Right kidney (tissue), 1 donor: ENCODE data around the gene UBE4B.
"Not testable (repeated sequence)": the region's sequence is repeated elsewhere in the genome, so short reads cannot be mapped to it uniquely, and the experiment has no call there.

Experiments
- DNase-seq: peaks from one replicate; pipeline ENCODE4 v3.0.0-alpha.2; 2016

The UBE4B gene

DNA sequence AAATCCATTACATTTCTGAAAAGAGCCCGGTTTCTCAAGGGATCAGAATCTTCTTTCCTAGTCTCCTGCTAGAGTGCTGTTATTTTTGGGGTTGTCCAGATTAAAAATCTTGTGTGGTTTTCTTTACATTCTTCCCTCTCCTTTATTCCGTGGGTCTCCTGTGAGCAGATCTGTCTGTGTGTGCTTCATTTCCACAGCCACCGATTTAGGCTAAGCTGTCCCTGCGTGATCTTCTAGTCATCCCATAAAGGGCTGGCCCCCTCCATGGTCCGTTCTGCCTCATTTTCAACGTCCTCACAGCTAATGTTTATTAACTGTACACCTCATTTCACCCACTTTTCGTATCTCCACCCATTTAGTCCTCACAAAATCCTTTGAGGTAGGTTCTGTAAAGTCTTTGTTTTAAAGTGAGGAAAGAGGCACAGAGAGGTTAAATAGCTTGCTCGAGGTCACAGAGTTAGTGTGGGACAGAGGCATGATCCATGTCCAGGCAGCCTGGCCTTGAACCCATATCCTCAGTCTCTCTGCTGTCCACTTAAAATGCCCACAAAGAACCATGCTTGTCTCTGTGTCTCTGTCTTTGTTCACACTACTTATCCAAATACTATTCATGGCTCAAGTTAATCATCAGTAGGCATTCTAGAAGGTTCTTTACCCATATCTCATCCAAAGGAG lies 139.4 kb downstream of the UBE4B start:
- no peak for DNase-seq

DNA sequence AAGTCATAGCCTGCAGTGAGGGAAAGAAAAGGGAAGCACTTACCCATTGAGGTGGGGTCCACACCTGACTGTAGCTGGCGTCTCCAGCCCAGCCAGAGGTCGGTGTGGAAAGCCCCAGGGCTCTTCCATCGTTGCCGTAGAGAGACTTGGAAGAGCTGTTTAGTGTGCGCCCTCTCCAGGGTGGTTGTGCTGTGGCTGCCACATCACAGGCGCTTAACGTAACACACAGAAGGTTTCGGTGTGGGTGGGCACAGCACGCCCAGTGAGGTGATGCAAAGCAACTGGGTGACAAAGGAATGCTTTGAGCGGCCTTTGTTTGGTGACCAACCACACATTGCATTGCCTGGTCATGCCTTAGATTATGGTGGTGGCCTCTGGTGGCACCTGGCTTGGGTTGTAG lies 140.8 kb downstream of the UBE4B start:
- DNase-seq: no peak

DNA sequence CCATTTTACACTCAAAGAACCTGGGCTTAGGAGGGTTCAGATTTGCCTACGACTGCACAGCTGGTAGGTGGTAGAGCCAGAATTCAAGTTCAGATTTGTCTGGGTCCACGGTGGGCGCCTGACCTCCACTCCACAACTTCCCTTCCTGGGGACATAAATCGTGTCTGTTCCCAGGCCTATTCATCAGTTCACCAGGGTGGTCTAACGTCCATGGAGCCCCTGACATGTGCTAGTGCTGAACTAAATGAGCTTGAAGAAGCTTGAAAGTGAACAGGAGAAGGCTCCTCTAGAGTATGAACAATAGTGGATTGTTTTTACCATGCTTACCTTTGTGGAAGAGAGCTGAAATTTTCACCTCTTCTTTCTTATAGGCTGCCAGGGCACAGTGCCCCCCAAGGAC lies 145.1 kb downstream of the UBE4B start:
- DNase-seq: no peak

DNA sequence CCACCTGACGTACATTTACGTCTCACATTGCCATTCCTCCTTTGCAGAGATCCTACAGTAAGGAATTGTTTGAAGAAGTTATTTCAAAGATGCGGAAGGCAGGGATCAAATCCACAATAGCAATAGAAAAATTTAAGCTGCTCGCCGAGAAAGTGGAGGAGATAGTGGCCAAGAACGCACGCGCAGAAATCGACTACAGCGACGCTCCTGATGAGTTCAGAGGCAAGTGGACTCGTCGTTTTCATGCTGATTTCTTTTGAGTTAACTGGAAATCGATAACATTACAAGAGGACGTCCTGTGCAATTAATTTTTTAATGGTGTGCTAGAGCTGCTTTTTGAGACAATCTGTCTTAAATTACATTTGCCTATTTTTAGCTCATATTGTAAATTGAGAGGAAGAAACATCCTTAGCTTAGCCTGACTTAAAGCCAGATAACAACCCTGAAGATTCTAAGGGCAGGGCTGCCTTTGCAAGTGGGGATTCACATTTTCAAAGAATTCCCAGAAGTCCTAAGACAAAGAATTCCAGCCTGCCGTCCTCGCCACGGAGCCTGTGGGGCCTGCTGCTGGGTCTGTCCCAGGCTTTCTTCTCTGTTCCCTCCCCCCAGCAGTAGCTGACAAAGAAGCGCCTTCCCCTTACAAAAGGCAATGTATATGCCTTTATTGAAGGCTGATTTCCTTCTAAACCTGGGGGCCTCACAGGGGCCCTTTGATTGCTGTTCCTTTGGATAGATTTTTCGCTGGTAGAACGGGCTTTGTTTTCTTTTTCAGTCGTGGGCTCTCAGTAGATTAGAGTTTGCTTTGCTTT lies 146.0 kb downstream of the UBE4B start:
- no peak for DNase-seq

DNA sequence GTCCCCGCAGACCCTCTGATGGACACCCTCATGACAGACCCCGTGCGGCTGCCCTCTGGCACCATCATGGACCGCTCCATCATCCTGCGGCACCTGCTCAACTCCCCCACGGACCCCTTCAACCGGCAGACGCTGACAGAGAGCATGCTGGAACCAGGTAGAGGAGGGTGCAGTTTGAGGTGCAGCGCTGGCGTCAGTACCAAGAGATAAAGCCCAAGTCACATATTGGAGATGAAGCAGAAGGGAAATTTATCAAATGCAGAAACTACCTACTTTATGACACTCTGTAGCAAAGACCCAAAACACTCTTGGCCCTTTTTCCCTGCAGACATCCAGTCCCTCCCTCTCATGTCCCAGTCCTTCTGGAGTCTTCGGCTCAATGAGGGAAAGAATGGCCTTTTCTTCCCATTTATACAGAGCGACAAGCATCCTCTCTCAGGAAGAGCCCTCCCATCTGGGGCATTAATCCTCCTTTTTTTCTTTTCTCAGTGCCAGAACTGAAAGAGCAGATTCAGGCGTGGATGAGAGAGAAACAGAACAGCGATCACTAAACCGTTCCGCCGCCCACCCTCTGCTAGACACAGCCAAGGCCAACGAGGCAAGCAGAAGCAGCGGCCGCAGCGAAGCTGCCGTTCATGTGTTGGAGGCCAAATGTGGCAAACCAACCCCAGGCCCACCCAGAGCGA lies 146.8 kb downstream of the UBE4B start:
- DNase-seq: no peak

DNA sequence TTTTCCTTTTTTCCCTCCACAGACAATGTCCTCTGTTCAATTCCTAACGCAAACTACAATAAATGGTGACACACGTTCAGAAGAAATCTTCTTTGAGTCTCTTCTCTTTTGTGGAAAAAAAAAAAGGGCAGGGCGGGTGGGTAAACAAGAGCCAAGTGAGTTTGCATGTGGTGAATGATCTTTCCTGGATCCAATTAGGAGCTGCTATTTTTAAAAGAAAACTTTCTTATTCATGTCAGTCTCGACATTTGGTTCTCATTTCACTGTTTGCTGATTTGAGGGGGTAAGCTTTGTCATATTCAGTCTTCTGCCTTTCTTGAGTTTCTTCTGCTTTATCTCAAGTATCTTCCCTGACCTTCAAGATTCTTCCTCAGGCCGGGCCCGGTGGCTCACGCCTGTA lies 148.4 kb downstream of the UBE4B start:
- no peak for DNase-seq

DNA sequence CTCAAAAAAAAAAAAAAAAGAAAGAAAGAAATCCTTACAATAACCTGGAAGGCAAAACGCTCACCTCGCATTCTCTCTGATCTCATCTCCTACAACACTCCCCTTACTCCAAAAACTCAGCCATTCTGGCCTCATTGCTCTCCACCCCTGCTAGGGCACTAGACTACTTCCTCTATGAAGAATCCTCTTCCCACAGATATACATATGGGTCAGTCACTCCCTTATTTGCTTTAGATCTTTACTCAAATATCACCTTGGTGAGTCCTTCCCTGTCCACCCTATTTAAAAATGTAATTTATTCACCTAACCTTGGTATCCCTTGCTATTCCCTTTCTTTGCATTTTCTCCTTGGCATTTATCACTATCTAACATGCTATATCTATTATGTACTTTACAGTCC lies 153.0 kb downstream of the UBE4B start:
- no peak for DNase-seq

DNA sequence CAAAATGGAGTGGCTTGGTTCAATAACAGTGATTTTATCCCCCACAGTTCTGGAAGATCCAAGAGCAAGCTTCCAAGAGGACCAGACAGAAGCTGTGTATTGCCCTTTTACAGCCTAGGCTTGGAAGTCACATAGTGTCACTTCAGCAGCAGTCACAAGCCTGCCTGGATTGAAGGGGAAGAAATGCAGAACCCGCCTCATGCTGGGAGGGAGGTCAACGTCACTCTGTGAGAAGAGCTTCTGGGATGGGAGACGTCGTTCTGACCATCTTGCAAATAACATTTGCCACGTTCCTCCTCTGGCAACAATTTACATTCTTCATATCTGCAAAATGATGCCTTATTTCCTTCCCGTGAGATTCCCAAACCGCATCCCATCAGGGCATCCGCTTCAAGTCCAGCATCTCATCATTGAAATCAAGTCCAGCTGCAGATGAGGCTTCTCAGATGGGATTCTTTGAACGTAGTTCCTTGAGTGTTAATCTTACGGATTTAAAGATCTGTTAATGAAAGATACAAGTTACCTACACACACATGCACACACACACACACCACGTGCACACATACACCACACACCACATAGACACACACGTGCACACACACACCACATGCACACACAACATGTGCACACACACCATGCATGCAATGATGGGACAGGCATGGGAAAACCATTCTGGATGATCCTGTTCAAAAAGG lies 153.7 kb downstream of the UBE4B start:
- no peak for DNase-seq

DNA sequence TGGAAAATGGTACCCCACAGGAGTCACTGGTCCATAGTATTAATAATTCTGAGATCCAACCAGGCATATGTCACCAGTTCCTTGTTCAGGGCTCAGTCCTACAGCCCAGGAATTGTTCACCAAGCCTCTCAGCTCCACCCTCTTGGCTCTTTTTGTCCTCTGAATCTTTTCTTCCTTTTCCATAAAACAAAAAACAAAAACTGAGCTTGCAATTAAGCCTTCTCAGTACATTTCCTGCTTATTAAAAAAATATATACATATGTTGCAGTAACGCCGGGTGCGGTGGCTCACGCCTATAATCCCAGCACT lies 154.2 kb downstream of the UBE4B start:
- no peak for DNase-seq

DNA sequence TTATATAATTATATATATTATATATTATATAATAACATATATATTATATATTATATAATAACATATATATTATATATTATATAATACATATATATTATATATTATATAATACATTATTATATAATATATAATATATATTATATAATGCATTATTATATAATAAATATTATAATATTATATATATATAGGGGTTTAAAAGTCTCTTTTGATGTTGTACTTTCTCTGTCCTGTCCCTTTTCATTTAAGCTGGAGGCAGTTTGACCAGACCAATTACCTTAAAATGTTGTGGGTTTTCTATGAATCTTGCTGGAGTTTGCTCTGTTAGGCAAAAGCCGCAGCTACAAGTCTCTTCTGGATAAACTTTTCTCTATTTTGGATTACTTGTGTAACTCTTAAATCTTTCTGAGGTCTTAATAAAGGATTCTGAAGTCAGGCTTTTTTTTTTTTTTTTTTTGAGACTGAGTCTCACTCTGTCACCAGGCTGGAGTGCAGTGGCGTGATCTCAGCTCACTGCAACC lies 155.4 kb downstream of the UBE4B start:
- DNase-seq: no peak

DNA sequence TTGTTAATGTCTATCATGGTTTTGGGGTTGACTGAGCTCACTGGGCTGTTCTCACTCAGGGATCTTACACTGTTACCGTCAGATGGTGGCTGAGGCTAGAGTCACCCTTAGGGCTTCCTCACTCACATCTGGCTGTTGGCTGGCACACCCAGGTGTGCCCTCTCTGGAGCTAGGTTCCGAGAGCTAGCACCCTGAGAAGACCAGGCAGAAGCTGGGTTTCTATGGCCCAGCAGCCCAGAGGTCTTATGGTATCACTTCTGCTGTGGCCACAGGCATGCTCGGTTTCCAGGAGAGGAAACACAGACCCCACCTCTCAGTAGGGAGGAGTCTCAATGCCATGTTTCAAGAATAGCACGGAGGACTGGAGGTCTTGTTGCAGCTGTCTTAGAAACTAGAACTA lies 156.9 kb downstream of the UBE4B start:
- DNase-seq: no peak

DNA sequence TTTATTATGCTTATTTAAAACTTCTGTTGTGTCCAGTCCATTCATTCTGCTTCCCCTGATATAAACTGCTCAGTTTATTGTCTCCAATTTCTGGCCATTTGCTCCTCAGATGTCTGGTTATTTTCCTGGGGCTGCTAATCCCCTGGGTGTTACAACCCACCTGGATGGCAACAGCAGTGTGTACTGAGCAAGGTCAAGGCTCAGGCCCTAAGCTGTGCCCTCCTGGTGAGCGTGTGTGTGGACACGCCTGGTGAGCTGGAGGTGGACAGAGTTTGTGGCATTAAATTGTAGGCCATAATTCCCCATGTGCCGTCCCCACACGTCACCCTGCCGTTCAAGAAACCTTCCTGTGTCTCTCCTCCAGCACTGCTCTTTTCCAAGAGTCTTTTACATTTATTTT lies 159.5 kb downstream of the UBE4B start:
- no peak for DNase-seq

DNA sequence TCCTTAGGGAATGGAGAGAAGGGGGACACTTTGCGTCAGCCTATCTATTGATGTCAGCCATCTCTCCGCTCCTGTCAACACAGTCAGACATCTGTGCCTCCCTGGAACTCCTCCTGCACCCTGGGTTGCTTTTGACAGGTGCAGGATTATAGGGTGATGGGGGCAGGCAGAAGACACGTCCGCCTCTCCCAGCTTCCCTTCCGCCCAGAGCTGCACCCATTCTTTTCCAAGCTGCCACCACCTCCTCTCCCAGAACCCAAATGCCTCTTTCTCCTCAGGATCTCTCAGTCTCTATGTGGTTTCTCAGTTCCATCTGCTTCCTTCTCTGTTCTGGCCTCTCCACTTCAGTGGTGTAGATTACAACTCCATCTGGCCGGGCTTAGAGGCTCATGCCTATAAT lies 160.5 kb downstream of the UBE4B start:
- no peak for DNase-seq

DNA sequence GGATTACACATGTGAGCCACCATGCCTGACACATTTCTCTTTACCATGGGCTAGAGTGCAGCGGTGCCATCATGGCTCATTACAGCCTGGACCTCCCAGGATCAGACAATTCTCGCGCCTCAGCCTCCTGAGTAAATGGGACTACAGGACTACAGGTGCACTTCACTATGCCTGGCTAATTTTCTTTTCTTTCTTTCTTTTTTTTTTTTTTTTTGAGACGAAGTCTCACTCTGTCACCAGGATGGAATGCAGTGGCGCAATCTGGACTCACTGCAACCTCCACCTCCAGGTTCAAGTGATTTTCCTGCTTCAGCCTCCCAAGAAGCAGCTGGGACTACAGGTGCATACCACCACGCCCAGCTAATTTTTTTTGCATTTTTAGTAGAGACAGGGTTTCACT lies 162.8 kb downstream of the UBE4B start:
- DNase-seq: no peak

DNA sequence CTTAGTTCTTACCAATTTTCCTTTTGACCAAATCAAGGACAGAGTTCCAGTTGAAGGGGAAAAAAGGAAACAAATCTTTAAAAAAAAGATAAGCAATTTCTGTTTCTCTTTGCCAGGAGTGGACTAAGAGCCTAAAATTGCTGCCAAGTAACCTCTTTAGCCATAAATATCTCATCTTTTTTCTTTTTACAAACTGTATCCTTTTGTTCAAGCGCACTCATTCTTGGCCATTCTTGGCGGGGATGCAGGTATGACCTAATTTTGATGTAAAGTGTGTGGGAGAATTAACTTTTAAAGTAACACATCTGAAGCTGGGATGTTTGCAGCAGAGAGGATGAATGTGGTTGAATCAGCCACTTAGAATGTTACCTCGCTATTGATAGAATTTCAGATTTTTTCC lies 164.2 kb downstream of the UBE4B start:
- DNase-seq: no peak

DNA sequence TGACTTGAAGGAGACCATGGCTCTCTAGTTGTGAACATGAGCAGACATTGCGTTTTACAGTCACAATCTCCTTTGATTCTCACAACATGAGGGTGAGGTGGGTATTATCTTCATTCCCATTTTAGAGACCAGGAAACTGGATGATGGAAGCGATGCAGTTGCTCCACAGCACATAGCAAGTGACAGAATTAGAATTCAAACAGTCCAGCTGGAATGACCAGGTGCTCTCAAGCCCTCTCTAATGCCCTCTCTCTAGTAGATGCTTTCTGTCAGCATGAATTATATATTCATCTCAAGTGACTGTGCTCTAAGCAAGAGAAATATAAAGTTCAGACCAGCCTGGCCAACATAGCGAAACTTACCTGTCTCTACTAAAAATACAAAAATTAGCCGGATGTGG lies 167.9 kb downstream of the UBE4B start:
- no peak for DNase-seq

DNA sequence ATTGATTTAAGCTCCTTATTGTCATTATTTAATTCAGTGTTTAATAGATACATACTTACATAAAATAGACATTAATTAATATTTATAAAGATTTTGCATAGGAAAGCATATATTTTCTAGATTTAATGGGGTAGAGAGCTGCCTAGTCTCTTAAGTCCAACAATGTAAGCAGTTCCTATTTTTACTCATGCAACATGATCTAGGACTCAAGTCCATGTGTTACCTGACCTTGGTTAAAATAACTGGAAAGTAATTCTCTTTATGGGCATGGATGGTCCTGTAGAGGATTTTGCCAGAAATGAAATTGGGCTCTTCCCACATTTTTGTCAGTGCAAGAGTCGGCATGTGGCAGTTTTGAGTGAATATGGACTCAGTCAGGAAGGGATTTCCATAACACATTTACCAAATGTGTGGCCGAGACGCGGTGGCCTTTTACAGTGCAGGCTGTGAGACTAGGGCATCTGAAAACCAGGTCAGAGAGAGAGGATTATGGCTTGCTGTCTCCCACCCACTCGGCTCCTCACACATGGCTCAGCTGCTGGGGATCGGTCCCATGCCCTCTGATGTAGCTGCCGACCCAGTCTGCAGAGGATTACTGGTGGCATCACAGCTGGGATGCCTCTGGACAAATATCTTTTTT lies 171.4 kb downstream of the UBE4B start:
- DNase-seq: no peak

DNA sequence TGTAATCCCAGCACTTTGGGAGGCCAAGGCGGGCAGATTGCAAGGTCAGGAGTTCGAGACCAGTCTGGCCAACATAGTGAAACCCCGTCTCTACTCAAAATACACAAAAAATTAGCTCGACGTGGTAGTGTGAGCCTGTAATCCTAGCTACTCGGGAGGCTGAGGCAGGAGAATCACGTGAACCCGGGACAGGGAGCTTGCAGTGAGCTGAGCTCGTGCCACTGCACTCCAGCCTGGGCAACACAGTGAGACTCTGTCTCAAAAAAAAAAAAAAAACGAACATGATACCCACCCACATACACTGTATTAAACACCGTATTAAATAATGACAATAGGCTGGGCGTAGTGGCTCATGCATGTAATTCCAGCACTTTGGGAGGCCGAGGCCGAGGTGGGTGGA lies 172.4 kb downstream of the UBE4B start:
- DNase-seq: not testable (repeated sequence)

DNA sequence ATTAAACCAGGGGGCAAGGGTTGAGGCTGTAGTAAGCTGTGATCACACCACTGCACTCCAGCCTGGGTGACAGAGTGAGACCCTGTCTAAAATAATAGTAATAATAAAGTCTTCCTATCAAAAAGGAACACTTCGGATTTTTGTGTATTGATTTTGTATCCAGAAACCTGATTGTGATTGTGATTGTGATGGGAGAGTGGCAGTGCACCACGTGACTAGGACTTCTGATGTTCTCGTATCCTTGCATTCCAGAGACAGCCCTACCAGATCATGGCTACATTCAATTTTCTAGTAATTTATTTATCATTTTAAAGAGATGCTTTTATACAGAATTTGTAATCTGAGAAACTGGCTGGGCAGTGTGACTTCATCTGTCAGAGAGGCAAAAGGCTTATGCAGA lies 175.1 kb downstream of the UBE4B start:
- no peak for DNase-seq

DNA sequence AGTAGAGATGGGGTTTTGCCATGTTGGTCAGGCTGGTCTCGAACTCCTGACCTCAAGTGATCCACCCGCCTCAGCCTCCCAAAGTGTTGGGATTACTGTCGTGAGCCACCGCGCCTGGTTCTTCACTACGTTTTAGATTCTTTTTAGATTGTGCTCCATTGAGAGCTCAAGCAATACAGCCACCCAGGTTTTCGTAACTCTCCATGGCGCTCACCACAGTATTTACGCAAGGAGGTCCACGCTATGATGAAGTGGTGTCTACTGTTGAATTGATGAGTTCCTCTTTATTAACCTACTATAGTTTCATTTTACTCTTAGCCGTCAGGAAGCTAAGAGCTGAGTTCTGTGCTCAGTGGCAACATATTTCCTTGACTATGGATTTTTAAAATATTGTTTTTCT lies 175.8 kb downstream of the UBE4B start:
- DNase-seq: no peak

DNA sequence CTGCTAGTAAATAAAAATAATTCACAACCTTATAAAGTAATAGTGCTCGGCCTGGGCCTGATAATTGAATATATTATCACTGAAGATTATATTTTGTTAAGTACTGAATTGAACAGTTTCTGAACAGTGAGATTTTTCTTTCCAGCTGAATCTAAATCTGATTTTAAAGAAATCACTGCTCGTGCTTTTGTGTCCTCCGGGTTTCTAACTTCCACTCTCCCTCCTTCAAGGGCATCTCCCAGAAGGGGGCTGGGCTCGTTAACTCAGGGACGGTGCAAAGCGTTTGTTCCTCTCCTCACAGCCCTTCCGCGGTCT lies 176.8 kb downstream of the UBE4B start:
- no peak for DNase-seq
